Dendritic cell treated with granulocyte-macrophage colony-stimulating factor and Interleukin-4, amounts not matched to agents 40 ng/mL and 50 ng/mL, for 4 days (primary cell): ENCODE data around the gene KLHDC3.

Source experiments
- H3K27ac Mint-ChIP-seq: one replicate; pipeline ENCODE4 v1.8.0; 2022; ENCODE audit warnings: mild to moderate bottlenecking, mixed read lengths
- H3K27me3 Mint-ChIP-seq: one replicate; pipeline ENCODE4 v1.8.0; 2022; ENCODE audit warnings: mild to moderate bottlenecking, mixed read lengths
- H3K36me3 Mint-ChIP-seq: one replicate; pipeline ENCODE4 v1.8.0; 2022; ENCODE audit warnings: low read depth, mixed read lengths
- H3K4me1 Mint-ChIP-seq: one replicate; pipeline ENCODE4 v1.8.0; 2022; ENCODE audit warnings: low read depth, mixed read lengths
- H3K4me3 Mint-ChIP-seq: one replicate; pipeline ENCODE4 v1.8.0; 2022; ENCODE audit warnings: mild to moderate bottlenecking, moderate library complexity, mixed read lengths
- H3K9me3 Mint-ChIP-seq: one replicate; pipeline ENCODE4 v1.8.0; 2022; ENCODE audit warnings: mixed read lengths
- intact Hi-C: fragments of 100-400 bp; cut with micrococcal nuclease; formaldehyde crosslinking; loops from one replicate; pipeline ENCODE4 v1.15.0; 2022

The KLHDC3 gene

GRCh38 chr6:43047998-43048397, 33.9 kb downstream of the KLHDC3 start:
- Mint-ChIP-seq H3K4me3 (no peak overlapping the region), H3K27ac (no peak overlapping the region), H3K36me3 (peaks cover 81% of the 10 kb centered on the region), H3K9me3 (no peaks in the 10 kb centered on the region), H3K27me3 (no peaks in the 10 kb centered on the region), H3K4me1 (peaks cover 24% of the 10 kb centered on the region)
- intact Hi-C loops, result no loop called here

- H3K4me3 Mint-ChIP-seq, result no peak overlapping the region
- H3K4me1 Mint-ChIP-seq, result peaks cover 37% of the 10 kb centered on the region
- intact Hi-C loops, result loop anchor here (10.0 kb wide), 1 partner anchor 66 kb away; the partner anchor contains the start of gene PPP2R5D
- H3K27ac Mint-ChIP-seq, result peak overlapping the region; percentile 5
- no peaks in the 10 kb centered on the region for H3K27me3 Mint-ChIP-seq
- H3K9me3 Mint-ChIP-seq, result no peaks in the 10 kb centered on the region
- H3K36me3 Mint-ChIP-seq, result peaks cover 75% of the 10 kb centered on the region
These were observed 36.9 kb downstream of the KLHDC3 start for GRCh38 chr6:43050981-43051380.

- Mint-ChIP-seq H3K4me1 (peaks cover 37% of the 10 kb centered on the region), H3K4me3 (peak overlapping the region; percentile 94), H3K27me3 (no peaks in the 10 kb centered on the region), H3K27ac (peak overlapping the region; percentile 95), H3K36me3 (peaks cover 75% of the 10 kb centered on the region), H3K9me3 (no peaks in the 10 kb centered on the region)
- intact Hi-C loops, result loop anchor here (10.0 kb wide), 1 partner anchor 68 kb away; the partner anchor contains the start of gene PPP2R5D
These were observed 38.3 kb downstream of the KLHDC3 start for GRCh38 chr6:43052225-43052841.

GRCh38 chr6:43052842-43053544, 38.9 kb downstream of the KLHDC3 start:
- H3K9me3 Mint-ChIP-seq, result no peaks in the 10 kb centered on the region
- H3K4me3 Mint-ChIP-seq, result peak overlapping the region; percentile 94
- no peaks in the 10 kb centered on the region for H3K27me3 Mint-ChIP-seq
- peaks cover 76% of the 10 kb centered on the region for H3K36me3 Mint-ChIP-seq
- H3K27ac Mint-ChIP-seq, result peak overlapping the region; percentile 95
- intact Hi-C loops, result loop anchor here (10.0 kb wide), 1 partner anchor 68 kb away; the partner anchor contains the start of gene PPP2R5D
- peaks cover 39% of the 10 kb centered on the region for H3K4me1 Mint-ChIP-seq

GRCh38 chr6:43053545-43054205, 39.6 kb downstream of the KLHDC3 start, which contains the start of gene CUL7:
CUL7 (minus strand) TSS chr6:43053851; CDS start chr6:43052788, 1,063 bp downstream.
- peak within 1 kb of the TSS; percentile 95 for H3K27ac Mint-ChIP-seq
- H3K4me1 Mint-ChIP-seq, result peaks cover 46% of the 10 kb centered on the region
- intact Hi-C loops, result loop anchor here (10.0 kb wide), 1 partner anchor 69 kb away; the partner anchor contains the start of gene PPP2R5D
- peak within 1 kb of the TSS; percentile 94 for H3K4me3 Mint-ChIP-seq
- H3K9me3 Mint-ChIP-seq, result no peaks in the 10 kb centered on the region
- H3K36me3 Mint-ChIP-seq, result peaks cover 74% of the 10 kb centered on the region
- H3K27me3 Mint-ChIP-seq, result no peaks in the 10 kb centered on the region

- peaks cover 48% of the 10 kb centered on the region for H3K4me1 Mint-ChIP-seq
- peak overlapping the region; percentile 95 for H3K27ac Mint-ChIP-seq
- peak overlapping the region; percentile 94 for H3K4me3 Mint-ChIP-seq
- no peaks in the 10 kb centered on the region for H3K27me3 Mint-ChIP-seq
- H3K9me3 Mint-ChIP-seq, result no peaks in the 10 kb centered on the region
- intact Hi-C loops, result loop anchor here (10.0 kb wide), 1 partner anchor 70 kb away; the partner anchor contains the start of gene PPP2R5D
- peaks cover 74% of the 10 kb centered on the region for H3K36me3 Mint-ChIP-seq
These were observed 40.3 kb downstream of the KLHDC3 start for GRCh38 chr6:43054206-43054943.

- peaks cover 55% of the 10 kb centered on the region for H3K4me1 Mint-ChIP-seq
- H3K36me3 Mint-ChIP-seq, result peaks cover 64% of the 10 kb centered on the region
- no peaks in the 10 kb centered on the region for H3K9me3 Mint-ChIP-seq
- H3K4me3 Mint-ChIP-seq, result no peak overlapping the region
- no peaks in the 10 kb centered on the region for H3K27me3 Mint-ChIP-seq
- intact Hi-C loops, result loop anchor here (10.0 kb wide), 1 partner anchor 71 kb away; the partner anchor contains the start of gene PPP2R5D
- no peak overlapping the region for H3K27ac Mint-ChIP-seq
These were observed 41.9 kb downstream of the KLHDC3 start for GRCh38 chr6:43055966-43056365.

- intact Hi-C loops, result loop anchor here (2.0 to 10.0 kb wide), 2 partner anchors 74 to 116 kb away; partner anchors contain the start of gene PPP2R5D
- Mint-ChIP-seq H3K27ac (peak overlapping the region; percentile 97), H3K9me3 (no peaks in the 10 kb centered on the region), H3K27me3 (no peaks in the 10 kb centered on the region), H3K4me3 (peak overlapping the region; percentile 91), H3K36me3 (peaks cover 56% of the 10 kb centered on the region), H3K4me1 (peaks cover 36% of the 10 kb centered on the region)
These were observed 44.5 kb downstream of the KLHDC3 start for GRCh38 chr6:43058531-43058930.

- peaks cover 29% of the 10 kb centered on the region for H3K4me1 Mint-ChIP-seq
- intact Hi-C loops, result loop anchor here (1.0 to 10.0 kb wide), 3 partner anchors 45 to 115 kb away; partner anchors contain the start of genes KLHDC3 and PPP2R5D
- H3K9me3 Mint-ChIP-seq, result no peaks in the 10 kb centered on the region
- peaks cover 48% of the 10 kb centered on the region for H3K36me3 Mint-ChIP-seq
- H3K4me3 Mint-ChIP-seq, result peak within 1 kb of the TSS; percentile 91
- no peaks in the 10 kb centered on the region for H3K27me3 Mint-ChIP-seq
- peak within 1 kb of the TSS; percentile 97 for H3K27ac Mint-ChIP-seq
These were observed 45.4 kb downstream of the KLHDC3 start, which contains the start of the genes KLC4 and MRPL2 for GRCh38 chr6:43059168-43060033. KLC4 (plus strand) TSS chr6:43059631; CDS start chr6:43061336, 1,705 bp downstream. MRPL2 (minus strand) TSS chr6:43059434; CDS start chr6:43059381, 53 bp downstream.

- Mint-ChIP-seq H3K36me3 (peaks cover 46% of the 10 kb centered on the region), H3K9me3 (no peaks in the 10 kb centered on the region), H3K27me3 (no peaks in the 10 kb centered on the region), H3K4me1 (peaks cover 28% of the 10 kb centered on the region), H3K27ac (peak overlapping the region; percentile 97), H3K4me3 (peak overlapping the region; percentile 91)
- intact Hi-C loops, result no loop called here
These were observed 46.1 kb downstream of the KLHDC3 start for GRCh38 chr6:43060034-43060754.

- intact Hi-C loops, result no loop called here
- no peaks in the 10 kb centered on the region for H3K27me3 Mint-ChIP-seq
- H3K9me3 Mint-ChIP-seq, result no peaks in the 10 kb centered on the region
- H3K36me3 Mint-ChIP-seq, result peaks cover 44% of the 10 kb centered on the region
- H3K4me1 Mint-ChIP-seq, result peaks cover 28% of the 10 kb centered on the region
- H3K4me3 Mint-ChIP-seq, result no peak overlapping the region
- no peak overlapping the region for H3K27ac Mint-ChIP-seq
These were observed 46.9 kb downstream of the KLHDC3 start for GRCh38 chr6:43060755-43061633.
